Measurements from ENCODE around the gene PRSS3. TPM values are rescaled to one million over a fixed set of nuclear protein-coding genes. Genes with fewer than 3 reads are reported as not detected.
"Not testable (repeated sequence)": the region's sequence is repeated elsewhere in the genome, so short reads cannot be mapped to it uniquely, and the experiment has no call there.

Gene PRSS3
- total RNA-seq, 1 donor from 2014 or later, result 1.2 TPM

DNA sequence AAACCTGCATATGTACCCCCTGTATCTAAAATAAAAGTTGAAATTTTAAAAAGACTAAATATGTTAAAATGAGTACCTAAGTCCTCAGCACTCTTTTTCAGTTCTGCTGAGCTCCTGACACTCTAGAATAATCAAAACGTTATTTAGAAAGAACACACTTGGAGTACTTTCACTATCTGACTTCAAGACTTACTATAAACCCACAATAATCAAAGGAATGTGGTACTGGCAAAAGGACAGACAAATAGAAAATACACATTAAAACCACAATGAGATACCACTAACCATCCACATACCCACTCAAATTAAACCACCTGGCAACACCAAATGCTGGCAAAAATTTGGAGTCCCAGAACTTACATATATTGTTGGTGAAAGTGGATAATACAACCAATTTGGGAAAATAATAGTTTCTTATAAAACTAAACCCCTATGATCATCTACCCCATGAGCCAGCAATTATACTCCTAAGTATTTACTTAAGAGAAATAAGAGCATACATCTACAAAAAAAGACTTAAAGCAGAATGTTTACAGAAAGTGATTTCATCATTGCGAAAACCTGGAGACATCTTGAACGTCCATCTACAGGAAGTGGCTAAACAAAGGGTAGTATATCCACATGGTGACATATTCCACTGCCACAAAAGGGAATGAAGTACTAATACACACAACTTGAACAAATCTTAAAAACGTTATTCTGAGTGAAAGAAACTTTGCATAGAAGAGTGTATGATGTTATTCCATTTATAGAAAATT is 12.8 kb upstream of the PRSS3 start:
- DNase-seq (ENCODE audit: low spot score in 2 of 2) (no peak), FAIRE-seq (no peak)

DNA sequence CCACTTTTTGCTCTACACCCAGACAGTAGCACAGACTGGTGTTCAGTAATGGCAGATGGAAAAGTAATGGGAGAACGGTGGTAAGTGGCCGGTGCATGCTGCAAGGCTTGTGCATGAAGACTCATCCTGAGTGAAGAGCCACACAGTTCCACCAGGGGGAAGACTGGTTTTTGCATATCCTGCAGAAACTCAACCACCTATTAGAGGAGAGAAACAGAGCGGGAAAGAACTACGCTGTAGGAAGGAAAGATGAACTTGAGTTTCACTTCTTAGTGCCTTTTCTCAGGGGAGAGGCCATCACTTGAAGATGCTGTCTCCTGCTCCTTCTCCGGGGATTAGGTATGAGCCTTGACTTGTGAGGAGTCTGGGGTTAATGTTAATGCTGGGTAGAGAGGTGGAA is 9.4 kb upstream of the PRSS3 start:
- DNase-seq (ENCODE audit: low spot score in 2 of 2), result no peak

DNA sequence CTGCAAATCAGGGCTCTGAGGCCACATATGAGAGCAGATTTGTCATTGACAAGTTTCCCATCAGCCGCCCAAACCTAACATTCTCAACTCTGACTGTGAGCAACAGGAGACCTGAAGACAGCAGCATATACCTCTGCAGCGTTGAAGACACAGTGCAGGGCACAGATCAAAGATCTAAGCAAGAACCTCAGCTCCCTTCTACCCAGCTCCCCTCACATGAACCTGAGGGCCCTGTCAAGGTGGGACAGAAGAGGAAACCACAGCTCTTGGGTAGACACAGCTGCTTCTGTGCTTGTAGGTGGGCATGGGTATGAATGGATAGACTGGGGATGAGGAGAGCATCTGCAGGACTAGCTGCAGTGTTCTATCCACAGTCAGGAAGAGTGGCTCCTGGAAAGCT is 8.7 kb upstream of the PRSS3 start:
- FAIRE-seq, result no peak
- DNase-seq (ENCODE audit: low spot score in 2 of 2), result no peak

More for the DNA sequence above, 9.4 kb upstream of the PRSS3 start:
- no peak for FAIRE-seq

DNA sequence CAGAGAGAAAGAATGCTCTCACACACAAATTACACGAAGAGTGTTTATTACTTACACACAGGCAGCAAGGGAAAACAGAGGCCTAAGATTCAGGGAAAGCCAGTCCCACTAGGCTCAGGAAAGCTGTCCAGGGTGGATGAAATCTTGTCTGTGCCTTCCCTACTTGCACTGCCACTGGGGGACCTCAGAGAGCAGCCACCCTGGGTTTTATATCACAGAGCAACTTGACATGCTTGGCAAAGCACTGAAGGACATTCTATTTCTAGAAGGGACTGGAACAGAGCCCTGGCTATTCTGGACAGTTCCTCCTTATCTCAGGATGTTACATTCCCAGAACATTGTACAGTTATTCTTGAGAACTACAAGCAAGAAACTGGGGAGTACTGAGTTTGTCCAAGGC is 7.5 kb upstream of the PRSS3 start:
- DNase-seq (ENCODE audit: low spot score in 2 of 2) (no peak), FAIRE-seq (no peak)

DNA sequence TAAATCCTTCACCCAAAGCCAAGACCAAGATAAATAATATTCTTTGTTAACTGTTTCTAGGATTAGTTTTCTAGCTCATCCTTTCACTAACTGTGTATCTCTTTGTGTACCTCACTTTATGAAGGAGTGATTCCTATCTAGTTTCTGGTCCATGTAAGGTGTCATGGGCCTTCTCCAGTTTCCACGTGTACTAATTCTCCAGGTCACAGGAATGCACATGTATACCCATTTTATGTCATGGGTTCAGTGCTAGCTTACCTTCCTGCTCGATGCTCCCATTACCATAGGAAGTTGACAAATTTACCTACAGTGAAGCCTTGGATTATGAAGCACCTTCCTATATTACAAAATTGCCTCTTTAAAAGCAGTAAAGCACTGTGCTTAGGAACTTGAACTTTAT is 5.9 kb upstream of the PRSS3 start:
- not testable (repeated sequence) for FAIRE-seq; DNase-seq (ENCODE audit: low spot score in 2 of 2)

DNA sequence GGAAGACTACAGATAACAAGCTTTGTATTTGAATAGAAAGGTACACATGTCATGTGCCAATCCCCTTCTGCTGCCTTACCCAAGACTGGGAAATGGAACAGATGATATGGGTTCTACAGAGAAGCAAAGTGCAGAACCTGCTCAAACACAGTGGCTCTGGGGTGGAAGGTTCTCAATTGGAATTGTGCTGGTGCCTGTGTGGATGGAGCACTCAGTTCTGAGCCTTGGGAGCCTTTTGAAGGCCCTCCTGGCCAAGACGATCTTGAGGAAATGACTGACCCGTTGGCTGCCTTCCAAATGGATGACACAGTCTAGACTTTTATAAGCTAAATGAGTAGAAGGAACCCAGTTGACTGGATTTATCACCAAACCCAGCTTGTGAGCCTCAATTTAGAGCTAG is 4.2 kb upstream of the PRSS3 start:
- FAIRE-seq (no peak), DNase-seq (ENCODE audit: low spot score in 2 of 2) (no peak)

DNA sequence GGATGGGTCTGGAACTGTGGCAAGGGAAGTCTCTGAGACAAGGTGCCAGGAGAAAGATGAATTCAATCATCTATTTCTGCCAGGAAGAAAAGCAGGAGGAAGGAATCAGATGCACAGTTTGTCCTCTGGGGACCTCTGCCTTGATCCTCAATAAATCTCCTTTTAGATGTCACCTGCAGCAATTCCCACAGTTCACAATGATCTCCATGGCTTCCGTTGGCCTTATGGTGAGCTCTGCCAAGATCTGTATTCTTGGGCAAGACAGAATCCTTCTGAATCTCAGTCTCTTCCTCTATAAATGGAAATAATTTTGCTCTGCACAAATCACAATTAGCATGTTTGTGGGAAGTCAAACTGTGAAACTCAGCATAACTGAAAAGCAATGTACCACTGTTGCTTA is 1.9 kb upstream of the PRSS3 start:
- not testable (repeated sequence) for DNase-seq (ENCODE audit: low spot score in 2 of 2); FAIRE-seq

DNA sequence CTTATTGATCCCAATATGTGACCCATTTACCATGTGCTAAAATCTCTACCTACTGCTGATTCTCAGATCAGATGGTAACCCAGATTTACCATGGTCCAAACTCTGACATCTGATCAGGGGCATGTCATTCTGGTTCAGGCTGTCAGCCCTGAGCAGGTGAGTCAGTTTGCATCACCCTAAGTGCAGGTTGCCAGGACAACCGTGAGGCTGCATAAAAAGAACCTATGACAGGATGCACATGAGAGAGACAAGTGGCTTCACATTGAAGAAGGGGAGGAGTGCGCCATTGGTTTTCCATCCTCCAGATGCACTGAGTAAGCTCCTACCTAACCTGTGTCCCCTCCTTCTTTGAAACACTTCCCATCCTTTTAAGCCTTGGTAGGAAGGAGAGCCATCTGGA is 801 bp upstream of the PRSS3 start:
- FAIRE-seq, result no peak
- no peak for DNase-seq (ENCODE audit: low spot score in 2 of 2)

DNA sequence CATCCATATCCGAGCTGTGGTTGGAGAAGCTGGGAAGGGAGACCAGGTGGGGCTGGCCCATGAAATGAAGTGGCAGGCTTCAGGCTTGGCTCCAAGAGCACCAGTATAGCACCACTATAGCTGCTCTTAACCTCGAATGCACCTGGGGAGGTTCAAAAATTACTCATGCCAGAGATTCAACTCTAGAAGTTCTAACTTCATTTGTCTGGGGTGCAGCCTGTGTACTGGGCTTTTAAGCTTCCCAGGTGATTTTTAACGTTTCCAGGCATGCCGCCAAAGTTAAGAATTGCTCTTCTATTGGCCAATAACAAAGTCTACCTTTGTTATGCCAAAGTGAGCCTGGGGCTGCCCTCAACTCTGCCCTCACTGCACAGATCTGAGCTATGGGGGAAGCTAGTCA is 458 bp downstream of the PRSS3 start:
- no peak for FAIRE-seq
- no peak for DNase-seq (ENCODE audit: low spot score in 2 of 2)

DNA sequence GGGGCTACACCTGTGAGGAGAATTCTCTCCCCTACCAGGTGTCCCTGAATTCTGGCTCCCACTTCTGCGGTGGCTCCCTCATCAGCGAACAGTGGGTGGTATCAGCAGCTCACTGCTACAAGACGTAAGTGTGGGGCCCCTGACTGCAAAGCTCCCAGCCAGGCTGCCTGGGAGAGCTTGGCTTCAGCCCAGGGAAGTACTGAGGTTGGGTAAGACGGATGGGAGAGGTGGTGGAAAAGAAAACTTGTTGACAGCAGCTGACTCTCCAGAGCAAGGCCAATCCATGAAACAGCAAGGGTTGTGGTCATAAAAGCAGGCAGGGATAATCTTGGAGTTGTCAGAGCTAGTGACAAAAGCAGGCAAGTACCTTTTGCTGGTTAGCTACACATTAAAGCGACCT is 1.3 kb downstream of the PRSS3 start:
- not testable (repeated sequence) for FAIRE-seq; DNase-seq (ENCODE audit: low spot score in 2 of 2)

DNA sequence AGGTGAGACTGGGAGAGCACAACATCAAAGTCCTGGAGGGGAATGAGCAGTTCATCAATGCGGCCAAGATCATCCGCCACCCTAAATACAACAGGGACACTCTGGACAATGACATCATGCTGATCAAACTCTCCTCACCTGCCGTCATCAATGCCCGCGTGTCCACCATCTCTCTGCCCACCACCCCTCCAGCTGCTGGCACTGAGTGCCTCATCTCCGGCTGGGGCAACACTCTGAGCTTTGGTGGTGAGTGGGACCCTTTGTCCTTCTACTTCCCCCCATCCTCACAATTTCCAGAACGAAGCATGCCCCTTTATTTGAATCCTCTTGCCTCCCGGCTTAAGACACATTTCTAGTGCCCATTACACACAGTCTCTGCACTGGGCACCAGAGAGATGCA is 2.5 kb downstream of the PRSS3 start:
- no peak for FAIRE-seq
- no peak for DNase-seq (ENCODE audit: low spot score in 2 of 2)

DNA sequence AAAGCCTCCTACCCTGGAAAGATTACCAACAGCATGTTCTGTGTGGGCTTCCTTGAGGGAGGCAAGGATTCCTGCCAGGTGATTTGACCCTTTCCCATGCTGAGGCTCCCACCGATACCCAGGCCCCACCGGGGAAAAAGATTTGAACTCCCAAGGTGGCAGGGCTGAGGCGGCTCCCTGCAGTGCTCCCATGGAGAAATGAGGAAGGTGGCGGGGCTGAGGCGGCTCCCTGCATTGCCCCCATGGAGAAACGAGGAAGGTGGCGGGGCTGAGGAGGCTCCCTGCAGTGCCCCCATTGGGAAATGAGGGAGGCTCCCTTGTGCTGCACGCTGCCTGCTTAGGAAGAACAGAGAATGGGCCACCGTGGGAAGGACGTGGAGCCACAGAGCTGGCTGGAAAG is 3.2 kb downstream of the PRSS3 start:
- DNase-seq (ENCODE audit: low spot score in 2 of 2) (no peak), FAIRE-seq (no peak)

DNA sequence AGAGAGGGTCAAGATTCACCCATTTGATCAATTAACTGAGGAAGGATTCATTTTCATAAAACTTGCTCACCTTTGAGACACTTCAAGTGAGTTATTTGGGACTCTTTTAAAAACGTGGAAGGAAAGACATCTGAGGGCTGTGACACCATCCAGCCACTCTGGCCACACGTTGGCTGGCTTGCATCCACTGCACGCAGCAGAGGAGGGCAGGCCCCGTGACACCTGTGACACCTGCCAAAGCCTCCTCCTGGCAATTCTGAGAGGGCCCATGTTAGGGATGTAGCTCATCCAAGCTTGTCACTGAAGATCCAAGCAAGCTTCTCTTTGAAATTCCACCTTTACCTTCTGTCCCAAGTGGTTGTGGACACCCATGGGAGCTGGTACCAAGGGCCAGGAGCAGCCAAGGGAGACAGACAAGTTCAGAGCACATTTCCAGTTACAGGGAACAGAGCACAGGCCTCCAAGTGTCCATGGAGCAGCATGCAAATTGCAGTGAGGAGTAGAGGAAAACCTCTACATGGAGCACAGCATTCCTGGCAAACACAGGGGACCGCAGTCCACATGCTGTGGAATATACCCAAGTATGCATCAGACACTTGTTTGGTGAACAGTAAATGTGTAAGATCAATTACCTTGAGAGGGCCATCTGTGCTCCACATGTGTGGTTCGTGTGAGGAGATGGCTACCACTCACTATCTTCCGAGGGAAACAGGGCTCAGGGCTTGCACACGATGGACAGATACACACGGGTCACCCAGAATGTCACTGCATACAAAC is 4.8 kb downstream of the PRSS3 start:
- FAIRE-seq (no peak), DNase-seq (ENCODE audit: low spot score in 2 of 2) (no peak)

DNA sequence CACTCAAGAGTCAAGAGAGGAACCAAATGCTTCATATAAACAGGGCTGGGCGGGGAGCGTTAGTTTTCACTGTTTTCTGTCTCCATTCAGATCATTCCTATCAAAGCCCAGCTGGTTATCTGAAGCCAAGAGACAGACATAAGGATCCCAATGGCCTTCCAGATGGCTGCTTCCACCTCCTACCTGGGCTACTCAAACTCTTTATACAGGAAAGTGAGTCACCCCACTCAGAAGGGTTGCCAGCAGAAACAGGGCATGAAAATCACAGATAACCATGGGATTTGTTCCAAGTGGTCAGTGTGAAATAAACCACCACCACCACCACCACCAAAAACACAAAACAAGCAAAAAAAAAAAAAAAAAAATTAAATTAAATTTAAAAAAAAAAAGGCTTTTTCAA is 5.5 kb downstream of the PRSS3 start:
- DNase-seq (ENCODE audit: low spot score in 2 of 2) (no peak), FAIRE-seq (no peak)

DNA sequence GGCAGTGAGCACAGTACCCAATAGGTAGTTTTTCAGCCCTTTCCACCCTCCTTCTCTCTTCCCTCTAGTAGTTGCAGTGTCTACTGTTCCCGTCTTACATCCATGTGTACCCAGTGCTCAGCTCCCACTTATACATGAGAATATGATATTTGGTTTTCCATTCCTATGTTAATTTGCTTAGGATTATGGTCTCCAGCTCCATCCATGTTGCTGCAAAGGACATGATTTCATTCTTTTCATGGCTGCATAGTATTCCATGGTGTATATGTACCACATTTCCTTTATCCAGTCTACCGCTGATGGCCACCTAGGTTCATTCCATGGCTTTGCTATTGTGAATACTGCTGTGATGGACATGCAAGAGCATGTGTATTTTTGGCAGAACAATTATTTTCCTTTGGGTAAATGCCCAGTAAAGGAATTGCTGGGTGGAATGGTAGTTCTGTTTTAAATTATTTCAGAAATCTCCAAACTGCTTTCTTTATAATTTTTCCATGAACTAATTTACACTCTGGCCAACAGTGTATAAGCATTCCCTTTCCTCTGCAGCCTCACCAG is 6.7 kb downstream of the PRSS3 start:
- not testable (repeated sequence) for DNase-seq (ENCODE audit: low spot score in 2 of 2); FAIRE-seq

DNA sequence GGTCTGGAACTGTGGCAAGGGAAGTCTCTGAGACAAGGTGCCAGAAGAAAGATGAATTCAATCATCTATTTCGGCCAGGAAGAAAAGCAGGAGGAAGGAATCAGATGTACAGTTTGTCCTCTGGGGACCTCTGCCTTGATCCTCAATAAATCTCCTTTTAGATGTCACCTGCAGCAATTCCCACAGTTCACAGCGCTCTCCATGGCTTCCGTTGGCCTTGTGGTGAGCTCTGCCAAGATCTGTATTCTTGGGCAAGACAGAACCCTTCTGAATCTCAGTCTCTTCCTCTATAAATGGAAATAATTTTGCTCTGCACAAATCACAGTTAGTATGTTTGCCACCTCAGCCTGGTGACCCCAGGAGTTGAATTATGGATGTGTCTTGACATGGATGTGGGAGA is 8.8 kb downstream of the PRSS3 start:
- not testable (repeated sequence) for FAIRE-seq; DNase-seq (ENCODE audit: low spot score in 2 of 2)

DNA sequence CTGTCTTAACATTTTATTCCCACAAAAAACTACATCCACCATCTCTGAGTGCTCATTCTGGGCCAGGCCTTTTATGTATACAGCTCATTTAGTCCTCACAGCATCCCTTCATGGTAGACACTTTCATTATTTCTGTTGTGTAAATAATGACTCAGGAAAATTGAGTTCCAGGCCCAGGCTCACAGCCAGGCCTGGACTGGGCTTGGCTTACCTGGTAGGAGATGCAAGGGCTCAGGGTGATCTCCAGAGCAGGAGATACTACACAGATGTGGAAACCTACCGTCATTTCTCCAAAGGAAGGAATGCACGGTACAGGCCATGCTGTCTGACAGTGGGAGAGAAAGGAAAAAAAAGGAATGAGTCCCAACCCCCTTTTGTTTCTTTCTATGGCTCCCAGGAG is 11.8 kb downstream of the PRSS3 start:
- DNase-seq (ENCODE audit: low spot score in 2 of 2); FAIRE-seq: not testable (repeated sequence)

DNA sequence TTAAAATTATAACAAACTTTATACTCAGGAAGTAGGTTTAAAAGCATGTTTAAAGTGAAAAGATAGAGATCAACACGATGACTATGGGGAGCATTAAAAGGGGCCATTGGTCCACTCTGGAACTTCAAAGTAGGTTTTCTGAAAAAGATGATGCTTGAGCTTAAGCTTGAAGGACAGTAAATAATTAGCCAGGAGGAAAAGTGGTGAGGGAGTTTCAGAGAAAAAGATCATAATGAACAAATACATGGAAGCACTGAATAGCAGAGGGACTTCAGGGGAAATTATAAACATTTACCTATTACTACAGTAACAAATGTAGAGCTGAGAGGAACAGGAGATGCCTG is 13.6 kb downstream of the PRSS3 start:
- not testable (repeated sequence) for DNase-seq (ENCODE audit: low spot score in 2 of 2); FAIRE-seq

DNA sequence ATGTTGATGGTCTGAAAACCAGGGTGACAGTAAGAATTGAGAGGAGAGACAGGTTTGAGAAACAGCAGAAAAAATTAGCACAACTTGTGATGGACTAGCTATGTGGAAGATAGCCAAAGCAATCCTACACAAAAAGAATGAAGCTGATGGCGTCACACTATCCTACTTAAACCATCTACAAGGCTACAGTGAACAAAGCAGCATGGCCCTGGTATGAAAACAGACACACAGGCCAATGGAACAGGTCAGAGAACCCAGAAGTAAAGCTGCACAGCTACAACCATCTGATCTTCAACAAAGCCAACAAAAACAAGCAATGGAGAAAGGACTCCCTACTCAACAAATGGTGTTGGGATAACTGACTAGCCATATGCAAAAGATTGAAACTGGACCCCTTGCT is 14.1 kb downstream of the PRSS3 start:
- FAIRE-seq (no peak), DNase-seq (ENCODE audit: low spot score in 2 of 2) (no peak)

DNA sequence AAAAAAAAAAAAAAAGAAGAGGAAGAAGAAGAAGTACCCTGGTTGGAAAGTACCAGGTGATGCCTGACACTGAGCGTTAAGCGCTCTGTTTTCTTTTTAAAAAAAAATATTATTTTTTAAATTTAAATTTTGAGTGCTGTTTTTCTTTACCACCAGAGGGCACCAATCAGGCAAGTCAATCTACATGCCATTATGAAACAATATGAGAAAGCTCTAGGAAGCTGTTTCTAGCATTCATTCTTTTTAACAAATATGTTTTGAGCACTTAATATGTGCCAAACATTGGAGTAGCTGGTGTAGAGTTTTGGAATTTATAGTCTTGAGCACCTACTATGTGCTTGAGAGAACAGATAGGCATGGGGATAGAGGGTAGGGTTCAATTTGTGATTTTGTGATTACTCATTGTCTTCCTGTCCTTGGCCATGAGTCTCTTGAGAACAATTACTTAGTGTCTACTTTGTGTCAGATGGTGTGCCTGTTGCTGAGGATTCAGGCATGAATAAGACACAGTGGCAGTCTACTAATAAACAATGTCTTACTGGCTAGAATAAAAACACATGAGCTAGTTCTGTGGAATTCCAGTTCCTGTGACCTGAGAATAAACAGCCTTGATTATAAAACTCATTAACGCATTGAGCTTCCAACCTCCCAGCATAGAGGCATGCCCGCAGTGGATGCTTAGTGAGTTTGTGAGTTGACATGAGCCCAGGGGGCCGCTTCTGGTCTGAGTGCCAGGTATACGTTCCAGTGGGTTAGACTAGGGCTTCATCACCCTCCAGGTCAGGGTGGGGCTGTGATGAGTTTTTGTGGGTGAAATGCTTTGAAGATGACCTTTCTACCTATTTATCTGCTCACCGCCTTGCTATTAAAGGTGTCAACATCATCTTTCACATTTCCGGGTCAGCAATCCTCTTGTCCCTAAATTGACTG is 18.6 kb downstream of the PRSS3 start:
- FAIRE-seq, result peak; percentile 56
- peak; percentile 45 to 50 for DNase-seq (ENCODE audit: low spot score in 2 of 2)

DNA sequence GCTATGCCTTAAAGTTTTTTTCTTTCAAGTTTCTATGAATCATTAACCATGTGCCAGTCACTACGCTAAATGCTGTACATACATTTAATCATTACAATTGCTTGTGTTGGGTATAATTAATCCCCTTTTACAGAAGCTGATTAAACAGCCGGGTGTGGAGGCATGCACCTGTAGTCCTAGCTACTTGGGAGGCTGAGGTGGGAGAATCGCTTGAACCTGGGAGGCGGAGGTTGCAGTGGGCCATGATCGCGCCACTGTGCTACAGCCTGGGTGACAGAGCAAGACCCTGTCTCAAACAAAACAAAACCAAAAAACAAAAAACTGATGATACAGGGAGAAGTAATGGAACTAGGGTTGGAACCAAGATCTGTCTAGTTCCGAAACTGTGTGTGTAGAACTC is 20.4 kb downstream of the PRSS3 start:
- no peak for FAIRE-seq
- DNase-seq (ENCODE audit: low spot score in 2 of 2), result no peak

Measured in frontal cortex (tissue), 4 donors.